GM23248 (cell line): Measurements from ENCODE around the gene XKRX.

Experiments used
- EZH2 ChIP-seq: fragments of 200-600 bp; sonication (generic); IDR thresholded peaks from 2 replicates; pipeline ENCODE4 v1.6.1; 2018; ENCODE audit warnings: antibody characterized with exemption, mild to moderate bottlenecking; ENCODE audit not compliant: insufficient read depth, poor library complexity, severe bottlenecking
- EZH2phosphoT487 ChIP-seq: fragments of 200-600 bp; sonication (generic); IDR thresholded peaks from 2 replicates; pipeline ENCODE4 v1.6.1; 2018; ENCODE audit warnings: antibody characterized with exemption, moderate library complexity, mild to moderate bottlenecking, low read depth; ENCODE audit not compliant: insufficient read depth

GRCh38 chrX:100868273-100868672, 60.4 kb downstream of the XKRX start:
- TF ChIP-seq EZH2 (no peak), EZH2phosphoT487 (no peak)
